ENCODE measurements around the gene METTL16. TPM values are rescaled to one million over a fixed set of nuclear protein-coding genes. Genes with fewer than 3 reads are reported as not detected.

METTL16 gene
- total RNA-seq, 2 experiments from 2014 or later: 26.6 to 41.5 TPM

DNA sequence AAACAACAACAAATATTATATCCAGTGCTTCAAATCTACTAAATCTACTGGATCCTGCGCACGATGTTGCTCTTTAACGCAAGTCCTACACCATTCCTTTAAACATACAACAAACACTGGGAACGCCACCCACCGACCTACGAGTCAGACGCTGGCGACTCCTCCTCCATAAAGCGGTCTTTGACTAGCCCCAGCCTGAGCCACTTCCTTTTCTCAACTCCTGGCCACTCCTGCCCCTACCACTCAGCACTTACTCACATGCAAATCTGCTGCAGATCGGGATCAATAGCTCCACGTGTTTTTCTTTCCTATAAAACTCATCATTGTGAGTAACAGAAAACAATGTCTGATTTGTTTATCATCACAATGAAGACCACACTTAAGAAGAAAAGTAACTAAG is 78.0 kb downstream of the METTL16 start:
- DNase-seq (ENCODE audit: low spot score): no peak
- H3K4me1 ChIP-seq (ENCODE audit: insufficient read depth, low read length, poor library complexity, severe bottlenecking): no peaks in the 10 kb centered on the region
- H3K9me2 ChIP-seq (ENCODE audit: insufficient read depth, low read length): no peaks in the 10 kb centered on the region
- no peaks in the 10 kb centered on the region for H3K79me2 ChIP-seq (ENCODE audit: insufficient read depth, low read depth, low read length)
- H4K20me1 ChIP-seq (ENCODE audit: insufficient read depth, low read length): no peaks in the 10 kb centered on the region
- no peak overlapping the region for H2AFZ ChIP-seq (ENCODE audit: low read length)
- no TSS peak for BruUV-seq (replicated peaks)
- no peak overlapping the region for H3K4me2 ChIP-seq (ENCODE audit: low read length)
- ChIA-PET CTCF (ENCODE audit: unreplicated experiment) (no interaction called here), POLR2A (no interaction called here)
- H3K27ac ChIP-seq (ENCODE audit: low read depth, low read length, poor library complexity, severe bottlenecking): no peak overlapping the region
- H3K9me3 ChIP-seq (ENCODE audit: low read length): no peaks in the 10 kb centered on the region
- H3K36me3 ChIP-seq (ENCODE audit: insufficient read depth, low read length): peaks cover 66% of the 10 kb centered on the region
- no peak for TF ChIP-seq CTCF (conservative IDR thresholded peaks at IDR 0.05; ENCODE audit: low read length)
- no peak for TF ChIP-seq EZH2phosphoT487 (IDR thresholded peaks at IDR 0.05; ENCODE audit: borderline replicate concordance, low read depth, low read length)
- no peak overlapping the region for H3K4me3 ChIP-seq (ENCODE audit: low read depth, low read length, poor library complexity, severe bottlenecking)
- intact Hi-C loops (cut with micrococcal nuclease; ENCODE audit: unreplicated experiment): loop anchor here (10.0 kb wide), 1 partner anchor 251 kb away; no protein-coding TSS in a partner anchor

- ChIA-PET CTCF (ENCODE audit: unreplicated experiment) (interaction anchor here (0.6 kb wide), 1 partner anchor 606 kb away, joined by 3 read pairs; no protein-coding TSS in a partner anchor), POLR2A (no interaction called here)
- H3K4me2 ChIP-seq (ENCODE audit: low read length): no peak overlapping the region
- no peak for TF ChIP-seq CTCF (conservative IDR thresholded peaks at IDR 0.05; ENCODE audit: low read length)
- no peak for TF ChIP-seq EZH2phosphoT487 (IDR thresholded peaks at IDR 0.05; ENCODE audit: borderline replicate concordance, low read depth, low read length)
- H3K36me3 ChIP-seq (ENCODE audit: insufficient read depth, low read length): peaks cover 28% of the 10 kb centered on the region
- DNase-seq (ENCODE audit: low spot score): no peak
- H3K9me2 ChIP-seq (ENCODE audit: insufficient read depth, low read length): no peaks in the 10 kb centered on the region
- no peak overlapping the region for H2AFZ ChIP-seq (ENCODE audit: low read length)
- H3K27ac ChIP-seq (ENCODE audit: low read depth, low read length, poor library complexity, severe bottlenecking): no peak overlapping the region
- intact Hi-C loops (cut with micrococcal nuclease; ENCODE audit: unreplicated experiment): no loop called here
- BruUV-seq (replicated peaks): no TSS peak
- H3K4me3 ChIP-seq (ENCODE audit: low read depth, low read length, poor library complexity, severe bottlenecking): no peak overlapping the region
- no peaks in the 10 kb centered on the region for H4K20me1 ChIP-seq (ENCODE audit: insufficient read depth, low read length)
- no peaks in the 10 kb centered on the region for H3K79me2 ChIP-seq (ENCODE audit: insufficient read depth, low read depth, low read length)
- H3K9me3 ChIP-seq (ENCODE audit: low read length): no peaks in the 10 kb centered on the region
- H3K4me1 ChIP-seq (ENCODE audit: insufficient read depth, low read length, poor library complexity, severe bottlenecking): no peaks in the 10 kb centered on the region
Measured at GRCh38 chr17:2427910-2428309, 83.8 kb downstream of the METTL16 start.

- H3K9me2 ChIP-seq (ENCODE audit: insufficient read depth, low read length): no peaks in the 10 kb centered on the region
- no peaks in the 10 kb centered on the region for H3K4me1 ChIP-seq (ENCODE audit: insufficient read depth, low read length, poor library complexity, severe bottlenecking)
Measured at GRCh38 chr17:2427215-2427614, 84.5 kb downstream of the METTL16 start.

More at GRCh38 chr17:2427215-2427614, 84.5 kb downstream of the METTL16 start:
- no peak overlapping the region for H3K4me3 ChIP-seq (ENCODE audit: low read depth, low read length, poor library complexity, severe bottlenecking)
- H3K9me3 ChIP-seq (ENCODE audit: low read length): no peaks in the 10 kb centered on the region
- H2AFZ ChIP-seq (ENCODE audit: low read length): no peak overlapping the region
- no peak overlapping the region for H3K27ac ChIP-seq (ENCODE audit: low read depth, low read length, poor library complexity, severe bottlenecking)
- TF ChIP-seq EZH2phosphoT487 (IDR thresholded peaks at IDR 0.05; ENCODE audit: borderline replicate concordance, low read depth, low read length) (no peak), CTCF (conservative IDR thresholded peaks at IDR 0.05; ENCODE audit: low read length) (no peak)
- CTCF ChIA-PET (ENCODE audit: unreplicated experiment): no interaction called here
- H3K4me2 ChIP-seq (ENCODE audit: low read length): no peak overlapping the region
- DNase-seq (ENCODE audit: low spot score): no peak
- peaks cover 23% of the 10 kb centered on the region for H3K36me3 ChIP-seq (ENCODE audit: insufficient read depth, low read length)
- no peaks in the 10 kb centered on the region for H3K79me2 ChIP-seq (ENCODE audit: insufficient read depth, low read depth, low read length)
- intact Hi-C loops (cut with micrococcal nuclease; ENCODE audit: unreplicated experiment): no loop called here
- no peaks in the 10 kb centered on the region for H4K20me1 ChIP-seq (ENCODE audit: insufficient read depth, low read length)
- POLR2A ChIA-PET: no interaction called here
- no TSS peak for BruUV-seq (replicated peaks)
